NCI-H345 treated with DMSO at 0.1 percent for 48 hours (cell line): Measurements from ENCODE around the gene TMC3.
A peak's percentile ranks its signal among the peaks of the same experiment; 100 is the strongest.

Experiments
- DNase-seq: peaks from one replicate; lab custom pipeline; 2025; ENCODE audit not compliant: unreplicated experiment; lab: John Stamatoyannopoulos, UW

The TMC3 gene

DNA sequence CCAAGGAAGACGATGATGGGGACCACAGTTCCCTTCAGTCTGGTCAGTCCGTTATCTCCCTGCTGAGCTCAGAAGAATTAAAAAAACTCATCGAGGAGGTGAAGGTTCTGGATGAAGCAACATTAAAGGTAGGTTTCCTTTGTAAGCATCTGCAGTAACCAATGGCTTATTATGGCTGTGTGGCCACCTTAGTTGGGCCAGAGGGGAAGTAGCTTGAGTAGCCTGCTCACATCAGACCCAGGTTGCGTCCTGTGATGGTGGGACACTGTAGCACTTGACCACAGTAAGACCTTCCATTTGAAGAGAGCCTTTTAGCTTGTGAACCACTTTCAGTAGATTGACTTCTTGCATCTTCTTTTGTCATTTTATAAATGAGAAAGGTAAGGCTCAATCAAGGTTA is 72.6 kb downstream of the TMC3 start:
- no peak for DNase-seq

- DNase-seq, result no peak
These were observed 74.3 kb downstream of the TMC3 start for GRCh38 chr15:81299630-81300273.

GRCh38 chr15:81299156-81299555 is 74.9 kb downstream of the TMC3 start:
- DNase-seq, result no peak

- DNase-seq, result no peak
These were observed 75.4 kb downstream of the TMC3 start for GRCh38 chr15:81298611-81299010.

DNA sequence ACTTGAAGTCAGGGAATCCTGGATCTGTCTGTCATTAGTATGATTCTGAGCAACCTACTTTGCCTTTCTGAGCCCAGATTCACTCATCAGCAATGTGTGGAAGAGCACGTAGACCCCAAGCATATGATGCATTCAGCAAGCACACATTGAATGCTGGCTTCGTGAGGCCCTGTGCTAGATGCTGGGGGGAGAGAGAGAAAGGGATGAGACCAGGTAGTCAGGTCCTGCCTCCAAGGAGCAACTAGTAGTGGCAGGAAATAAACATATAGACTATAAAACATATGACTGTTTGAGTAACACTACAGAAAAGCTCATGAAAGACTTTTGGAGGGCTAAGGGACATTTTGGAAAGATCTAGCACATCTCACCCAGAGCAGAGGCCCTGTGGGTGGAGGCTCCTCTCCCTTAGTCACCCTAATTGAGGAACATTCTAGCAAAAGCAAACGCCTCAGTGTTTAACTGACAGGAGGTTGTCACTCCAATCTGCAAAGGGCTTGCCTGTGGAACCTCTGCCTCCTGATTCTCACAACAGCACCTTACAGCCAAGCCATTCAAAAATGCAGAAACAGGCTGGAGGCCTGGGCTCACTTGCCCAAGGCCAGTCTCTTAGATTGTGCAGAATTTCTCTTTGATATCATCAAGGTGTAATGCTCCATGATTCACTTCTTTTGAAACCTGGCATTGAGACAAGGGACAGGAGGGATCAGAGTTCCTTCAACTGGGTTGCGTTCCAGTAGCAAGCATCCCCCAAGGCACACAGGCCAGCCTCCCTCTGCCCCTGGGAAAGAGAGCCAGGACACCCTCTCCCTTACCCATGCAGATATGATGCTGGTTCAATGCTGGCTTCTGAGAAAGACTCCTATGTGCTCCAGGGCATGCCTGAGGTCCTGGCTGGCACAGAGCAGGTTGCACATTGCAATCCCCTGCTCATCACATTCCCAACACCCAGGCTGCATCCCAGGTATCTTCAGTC is 76.1 kb downstream of the TMC3 start:
- DNase-seq, result no peak

DNA sequence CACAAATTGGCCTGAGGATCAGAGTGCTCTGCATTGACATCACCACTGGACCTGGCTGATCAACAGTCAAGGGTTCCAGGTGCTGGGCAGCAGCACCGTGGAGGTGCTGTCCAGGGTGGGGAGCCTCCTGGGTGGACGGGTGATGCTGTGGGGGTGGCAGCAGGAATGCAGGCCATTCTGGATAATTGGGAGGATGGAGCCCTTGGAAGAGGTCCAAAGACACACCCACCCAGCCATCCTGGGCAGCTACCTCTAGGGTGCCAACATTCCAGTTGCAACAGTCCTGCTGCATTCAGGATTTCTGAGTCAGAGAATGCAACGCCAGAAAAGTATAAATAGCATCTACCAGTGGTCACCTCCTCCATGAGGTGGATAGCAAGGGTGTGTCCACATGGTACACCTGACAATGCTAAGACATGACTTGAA is 76.9 kb downstream of the TMC3 start:
- no peak for DNase-seq

DNA sequence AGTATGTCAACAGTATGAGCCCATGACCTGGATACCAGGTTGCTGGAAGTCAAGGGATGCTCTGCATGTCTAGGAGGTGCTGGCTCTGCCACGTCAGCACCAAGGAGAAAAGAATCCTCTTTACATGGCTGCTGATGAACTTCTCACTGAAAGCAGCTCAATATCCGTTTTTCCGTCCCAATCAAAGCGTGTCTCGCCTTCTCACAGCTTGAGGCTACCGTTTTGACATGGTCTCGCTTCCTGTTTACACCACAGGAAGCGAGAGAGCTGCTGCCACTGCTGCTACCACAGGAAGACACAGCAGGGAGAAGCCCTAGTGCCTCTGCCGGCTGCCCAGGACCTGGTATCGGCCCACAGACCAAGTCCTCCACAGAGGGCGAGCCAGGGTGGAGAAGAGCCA is 77.3 kb downstream of the TMC3 start:
- no peak for DNase-seq

DNA sequence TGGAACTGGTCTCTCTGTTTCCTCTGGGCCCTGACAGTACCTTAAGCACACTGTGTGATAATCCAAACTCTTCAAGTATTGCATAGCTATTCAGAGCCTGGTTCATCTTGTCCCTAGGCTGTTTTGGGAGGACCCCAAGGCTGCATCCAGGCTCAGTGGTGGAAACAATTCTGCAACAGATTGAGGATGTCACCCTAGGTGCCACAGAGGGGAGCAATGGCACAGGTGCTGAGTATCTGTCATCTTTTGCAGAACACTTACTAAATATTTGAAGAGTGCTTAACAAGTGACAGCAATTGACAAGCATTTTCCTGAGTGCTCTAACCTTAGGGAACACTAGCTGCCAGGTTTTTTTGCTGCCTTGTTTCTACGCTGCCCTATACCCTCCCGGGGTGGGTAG is 77.8 kb downstream of the TMC3 start:
- DNase-seq, result peak; percentile 35

GRCh38 chr15:81295486-81296121 is 78.4 kb downstream of the TMC3 start:
- DNase-seq, result no peak

- no peak for DNase-seq
These were observed 79.5 kb downstream of the TMC3 start for GRCh38 chr15:81294516-81294880.

DNA sequence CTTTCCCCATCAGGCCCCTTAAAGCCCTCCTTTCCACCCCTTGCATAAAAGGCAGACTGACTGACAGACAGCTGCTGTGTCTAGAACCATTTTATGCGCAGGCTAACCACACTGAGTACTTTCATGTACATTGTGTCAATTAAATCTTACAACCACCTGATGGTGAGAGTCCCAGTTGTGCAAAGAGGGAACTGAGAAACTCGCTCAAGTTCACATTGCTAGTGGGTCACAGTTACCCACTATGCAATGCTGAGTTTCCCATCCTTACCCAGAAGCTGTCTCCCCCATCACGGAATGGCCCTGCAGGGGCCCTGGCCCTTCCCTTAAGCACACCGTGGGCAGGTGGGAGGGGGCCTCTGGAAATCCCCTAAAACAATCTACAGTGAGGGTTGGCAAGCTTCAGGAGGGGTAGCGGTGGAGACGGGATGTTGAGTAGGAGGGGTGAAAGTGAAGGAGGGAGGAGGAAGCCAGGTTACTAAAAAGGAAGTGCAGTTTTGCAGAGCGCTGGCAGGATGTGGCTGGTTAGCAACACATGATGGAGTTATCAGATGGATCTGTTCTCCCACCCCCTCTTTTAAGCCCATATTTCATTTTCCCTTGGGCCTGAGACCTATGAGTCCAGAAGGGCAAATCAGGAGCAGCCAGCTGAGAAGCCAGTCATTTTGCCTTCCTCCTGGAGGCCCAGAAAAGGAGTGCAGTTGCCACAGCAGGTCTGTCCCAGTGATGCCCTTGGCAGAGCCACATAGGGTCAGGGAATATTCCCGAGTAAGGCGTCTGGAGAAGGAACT is 80.1 kb downstream of the TMC3 start:
- DNase-seq, result no peak

- DNase-seq, result no peak
These were observed 81.5 kb downstream of the TMC3 start for GRCh38 chr15:81292523-81293001.

DNA sequence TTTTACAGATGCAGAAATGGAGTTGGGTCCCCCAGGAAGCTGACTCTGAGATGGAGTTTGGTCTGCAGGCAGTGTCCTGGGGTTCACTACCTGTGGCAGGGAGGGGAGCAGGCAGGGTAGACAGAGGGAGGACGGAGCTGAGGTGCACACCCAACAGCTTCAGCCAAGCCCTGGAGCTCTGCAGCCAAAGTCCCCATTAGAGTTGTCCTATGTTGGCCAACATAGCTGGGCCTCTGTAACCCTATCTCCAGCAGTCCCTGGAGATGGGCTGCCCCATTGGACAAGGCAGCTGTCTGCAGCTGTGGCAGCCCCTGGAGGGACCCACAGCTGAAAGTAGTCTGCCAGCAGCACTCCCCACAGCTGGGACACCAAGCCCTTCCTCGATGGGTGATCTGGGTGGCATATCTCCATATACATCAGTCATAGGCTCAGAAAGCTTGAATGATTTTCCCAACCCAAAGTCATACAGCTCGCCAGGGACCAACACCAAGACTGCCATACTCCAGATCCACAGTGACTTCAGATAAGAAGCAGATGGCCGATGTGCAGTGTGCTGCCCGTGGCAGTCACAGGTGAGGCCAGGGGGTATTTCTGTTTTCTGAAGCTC is 82.0 kb downstream of the TMC3 start:
- DNase-seq, result no peak

DNA sequence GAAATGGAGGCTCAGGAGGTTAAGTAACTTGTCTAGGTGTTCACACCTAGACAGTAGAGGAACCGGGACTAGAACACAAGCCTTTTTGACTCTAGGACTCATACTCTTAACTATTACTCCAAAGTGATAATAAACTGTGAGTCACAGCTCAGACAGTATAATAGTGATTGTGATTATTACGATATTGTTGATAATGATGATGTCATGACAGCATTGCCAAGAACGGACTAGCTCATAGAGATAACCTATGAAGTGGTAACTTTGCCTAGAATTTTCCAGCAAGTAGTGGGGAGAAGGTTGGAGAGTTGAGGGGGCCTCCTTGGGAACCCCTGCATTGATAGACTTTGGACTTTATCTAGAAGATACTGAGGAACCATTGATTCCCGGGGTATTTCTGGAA is 84.1 kb downstream of the TMC3 start:
- no peak for DNase-seq

- DNase-seq, result no peak
These were observed 85.4 kb downstream of the TMC3 start for GRCh38 chr15:81288616-81289015.

- no peak for DNase-seq
These were observed 86.0 kb downstream of the TMC3 start for GRCh38 chr15:81288040-81288439.

DNA sequence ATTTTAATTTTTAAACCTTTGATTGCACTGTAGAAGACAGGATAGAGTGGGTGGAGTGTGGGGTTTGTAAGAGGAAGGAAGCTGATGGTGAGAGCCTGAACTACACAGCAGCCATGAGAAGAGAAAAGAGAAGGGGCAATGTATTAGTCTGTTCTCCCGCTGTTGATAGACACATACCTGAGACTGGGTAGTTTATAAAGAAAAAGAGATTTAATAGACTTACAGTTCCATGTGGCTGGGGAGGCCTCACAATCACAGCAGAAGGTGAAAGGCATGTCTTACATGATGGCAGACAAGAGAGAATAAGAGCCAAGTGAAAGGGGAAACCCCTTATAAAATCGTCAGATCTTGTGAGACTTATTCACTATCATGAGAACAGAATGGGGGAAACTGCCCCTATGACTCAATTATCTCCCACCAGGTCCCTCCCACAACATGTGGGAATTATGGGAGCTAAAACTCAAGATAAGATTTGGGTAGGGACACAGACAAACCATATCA is 87.3 kb downstream of the TMC3 start:
- no peak for DNase-seq

DNA sequence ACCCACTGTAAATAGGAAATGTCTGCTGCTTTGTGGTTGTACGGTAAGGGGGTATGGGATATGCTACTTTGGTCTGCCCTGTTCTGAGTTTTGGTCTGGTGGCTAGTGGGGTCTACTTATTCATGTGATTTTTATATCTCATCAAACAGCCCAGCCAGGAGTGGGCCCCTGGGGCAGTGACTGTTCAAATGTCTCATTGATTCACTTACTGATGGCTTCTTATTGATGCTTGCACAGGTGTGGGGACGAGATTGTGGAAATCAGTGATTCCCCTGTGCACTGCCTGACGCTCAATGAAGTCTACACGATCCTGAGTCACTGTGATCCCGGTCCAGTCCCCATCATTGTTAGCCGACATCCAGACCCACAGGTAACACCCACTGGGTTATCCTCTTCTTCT is 88.6 kb downstream of the TMC3 start:
- no peak for DNase-seq

DNA sequence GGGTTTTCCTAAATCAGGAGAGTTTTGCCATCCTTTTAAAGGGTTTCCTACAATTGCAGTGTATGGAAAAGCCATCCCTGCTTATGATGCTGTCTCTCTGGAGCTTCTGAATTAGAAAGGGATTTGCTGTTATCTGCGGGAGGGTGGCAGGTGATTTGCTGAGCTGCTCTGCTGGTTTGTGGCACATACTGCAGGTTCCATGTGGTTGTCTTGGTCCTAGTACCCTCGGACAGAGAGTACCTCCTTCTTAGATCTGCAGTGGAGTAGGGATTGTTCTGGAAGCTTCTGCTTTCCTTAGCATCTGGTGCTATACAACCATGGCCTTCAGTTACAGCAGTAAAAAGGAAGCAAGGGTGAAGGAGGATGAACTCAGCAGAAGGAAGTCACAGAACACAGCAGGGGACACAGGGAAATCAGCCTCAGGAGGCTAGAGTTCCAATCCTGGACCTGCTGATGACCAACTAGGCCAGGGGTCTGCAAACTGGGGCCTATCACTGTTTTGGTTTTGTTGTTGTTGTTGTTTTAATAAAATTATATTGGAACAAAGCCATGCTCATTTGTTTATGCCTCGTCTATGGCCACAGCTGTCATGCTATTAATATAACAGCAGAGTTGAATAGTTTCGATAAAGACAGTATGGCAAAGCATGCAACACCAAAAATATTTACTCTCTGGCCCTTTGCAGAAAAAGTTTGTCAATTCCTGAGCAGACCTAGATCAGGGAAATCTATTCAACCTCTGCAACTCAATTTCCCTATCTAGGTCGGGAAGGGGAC is 89.6 kb downstream of the TMC3 start:
- no peak for DNase-seq

DNA sequence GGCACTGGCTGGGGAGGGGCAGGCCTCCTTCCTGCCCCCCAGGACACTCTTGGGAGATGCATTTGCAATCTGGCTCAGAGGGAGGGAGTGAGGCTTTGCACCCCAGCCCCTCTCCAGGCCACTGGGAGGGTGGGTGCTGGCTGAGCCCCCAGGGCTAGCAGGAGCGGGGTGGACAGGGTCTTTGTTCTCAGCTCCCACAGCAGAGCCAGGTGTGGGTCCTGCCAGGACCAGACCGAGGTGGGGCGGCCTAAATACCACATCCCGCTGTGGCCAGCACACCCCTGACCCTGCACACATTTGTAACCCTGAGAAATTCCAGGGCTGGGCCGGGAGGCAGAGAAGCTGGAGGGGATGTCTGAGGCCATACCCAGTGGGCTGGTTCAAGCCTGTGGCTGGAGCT is 91.1 kb downstream of the TMC3 start:
- DNase-seq, result no peak
